MCF 10A (cell line): ENCODE results near the gene CCL19. TPM values are rescaled to one million over a fixed set of nuclear protein-coding genes. Genes with fewer than 3 reads are reported as not detected.

Experiments
- BruUV-seq: library from RNA; stranded (reverse); fragments of 400-500 nt; replicated peaks from 2 replicates; lab custom pipeline; 2021; lab: Mats Ljungman, UMichigan
- CTCF ChIA-PET: fragments of 300-600 bp; sonication (Branson Sonifier 250); formaldehyde crosslinking; extraction: SDS; loops from one replicate; lab custom pipeline; 2021; ENCODE audit warnings: antibody characterized with exemption, inconsistent platforms; lab: Yijun Ruan, JAX
- POLR2A ChIA-PET: fragments of 300-600, 350-650 bp; sonication (Branson Sonifier 250); formaldehyde crosslinking; extraction: SDS; loops from one replicate; lab custom pipeline; 2020; ENCODE audit warnings: antibody characterized with exemption, inconsistent platforms; lab: Yijun Ruan, JAX
- DNase-seq: peaks from one replicate; pipeline ENCODE4 v3.0.0-alpha.2; 2018; ENCODE audit not compliant: unreplicated experiment
- H3K27ac Mint-ChIP-seq: one replicate; pipeline ENCODE4 v1.8.0; 2022; ENCODE audit warnings: mild to moderate bottlenecking, low read depth, mixed read lengths; ENCODE audit not compliant: unreplicated experiment
- H3K27me3 Mint-ChIP-seq: one replicate; pipeline ENCODE4 v1.8.0; 2022; ENCODE audit warnings: mixed read lengths; ENCODE audit not compliant: insufficient read depth, unreplicated experiment
- H3K36me3 Mint-ChIP-seq: one replicate; pipeline ENCODE4 v1.8.0; 2022; ENCODE audit warnings: mild to moderate bottlenecking, moderate library complexity, mixed read lengths; ENCODE audit not compliant: insufficient read depth, unreplicated experiment
- H3K4me1 Mint-ChIP-seq: one replicate; pipeline ENCODE4 v1.8.0; 2022; ENCODE audit warnings: mixed read lengths; ENCODE audit not compliant: insufficient read depth, unreplicated experiment
- H3K4me3 Mint-ChIP-seq: one replicate; pipeline ENCODE4 v1.8.0; 2022; ENCODE audit warnings: mild to moderate bottlenecking, moderate library complexity, mixed read lengths; ENCODE audit not compliant: unreplicated experiment
- H3K9me3 Mint-ChIP-seq: one replicate; pipeline ENCODE4 v1.8.0; 2022; ENCODE audit warnings: mixed read lengths; ENCODE audit not compliant: unreplicated experiment
- CTCF ChIP-seq: fragments of 200-600 bp; IDR thresholded peaks from one replicate; pipeline ENCODE4 v1.8.0; 2022; ENCODE audit warnings: antibody characterized with exemption, mild to moderate bottlenecking; ENCODE audit not compliant: unreplicated experiment
- intact Hi-C: fragments of 100-400 bp; cut with micrococcal nuclease; formaldehyde crosslinking; loops from 2 replicates; pipeline ENCODE4 v1.14.1; 2022
- total RNA-seq: library from RNA; stranded (reverse); gene quantifications from 2 replicates; pipeline ENCODE4 v1.2.3, GENCODE V29; 2022

CCL19 gene
- total RNA-seq, 1 experiment from 2014 or later, result not detected

GRCh38 chr9:34654323-34655051 lies 36.6 kb downstream of the CCL19 start:
- no peak overlapping the region for H3K4me3 Mint-ChIP-seq
- H3K4me1 Mint-ChIP-seq, result peaks cover 25% of the 10 kb centered on the region
- intact Hi-C loops, result no loop called here
- H3K27ac Mint-ChIP-seq, result no peak overlapping the region
- no peak for DNase-seq
- peaks cover 7% of the 10 kb centered on the region for H3K36me3 Mint-ChIP-seq
- no peak for TF ChIP-seq CTCF
- BruUV-seq, result no TSS peak
- no peaks in the 10 kb centered on the region for H3K27me3 Mint-ChIP-seq
- H3K9me3 Mint-ChIP-seq, result no peaks in the 10 kb centered on the region
- ChIA-PET CTCF (interaction anchor here (0.6 kb wide), 1 partner anchor 152 kb away, joined by 3 read pairs; no protein-coding TSS in a partner anchor), POLR2A (no interaction called here)

- no peaks in the 10 kb centered on the region for H3K9me3 Mint-ChIP-seq
- DNase-seq, result no peak
- CTCF ChIA-PET, result no interaction called here
- peaks cover 9% of the 10 kb centered on the region for H3K36me3 Mint-ChIP-seq
- H3K4me3 Mint-ChIP-seq, result peak overlapping the region; percentile 69
- intact Hi-C loops, result no loop called here
- BruUV-seq, result no TSS peak
- H3K27me3 Mint-ChIP-seq, result no peaks in the 10 kb centered on the region
- POLR2A ChIA-PET, result interaction anchor here (0.6 to 2.6 kb wide), 3 partner anchors 8 to 11 kb away, joined by 3 to 11 read pairs (median 4); no protein-coding TSS in a partner anchor
- H3K4me1 Mint-ChIP-seq, result peaks cover 27% of the 10 kb centered on the region
- H3K27ac Mint-ChIP-seq, result peak overlapping the region; percentile 28
- TF ChIP-seq CTCF, result no peak
These were observed 37.7 kb downstream of the CCL19 start for GRCh38 chr9:34653151-34654072.

GRCh38 chr9:34652602-34653000 lies 38.5 kb downstream of the CCL19 start:
- TF ChIP-seq CTCF, result no peak
- Mint-ChIP-seq H3K9me3 (no peaks in the 10 kb centered on the region), H3K27me3 (no peaks in the 10 kb centered on the region), H3K4me3 (peak overlapping the region; percentile 69), H3K27ac (peak overlapping the region; percentile 28), H3K4me1 (peaks cover 35% of the 10 kb centered on the region), H3K36me3 (peaks cover 16% of the 10 kb centered on the region)
- intact Hi-C loops, result no loop called here
- BruUV-seq, result no TSS peak
- ChIA-PET CTCF (no interaction called here), POLR2A (interaction anchor here (0.6 to 2.6 kb wide), 4 partner anchors 9 to 32 kb away, joined by 3 to 11 read pairs (median 4); partner anchors contain the start of gene DCTN3)
- DNase-seq, result no peak
